OCI-LY7 (cell line): ENCODE results near the gene FNDC3B.

Source experiments
- CTCF ChIP-seq: fragments of 200-600 bp; sonication (generic); conservative IDR thresholded peaks from 2 replicates; pipeline ENCODE4 v1.5.1; 2014; ENCODE audit warnings: mild to moderate bottlenecking, antibody characterized with exemption, low read length, moderate library complexity, mixed read lengths
- EZH2phosphoT487 ChIP-seq: fragments of 200-600 bp; sonication (generic); IDR thresholded peaks from 2 replicates; pipeline ENCODE4 v1.6.1; 2018; ENCODE audit warnings: low read depth, borderline replicate concordance, mild to moderate bottlenecking, mixed run types, antibody characterized with exemption, low read length, moderate library complexity, mixed read lengths

DNA sequence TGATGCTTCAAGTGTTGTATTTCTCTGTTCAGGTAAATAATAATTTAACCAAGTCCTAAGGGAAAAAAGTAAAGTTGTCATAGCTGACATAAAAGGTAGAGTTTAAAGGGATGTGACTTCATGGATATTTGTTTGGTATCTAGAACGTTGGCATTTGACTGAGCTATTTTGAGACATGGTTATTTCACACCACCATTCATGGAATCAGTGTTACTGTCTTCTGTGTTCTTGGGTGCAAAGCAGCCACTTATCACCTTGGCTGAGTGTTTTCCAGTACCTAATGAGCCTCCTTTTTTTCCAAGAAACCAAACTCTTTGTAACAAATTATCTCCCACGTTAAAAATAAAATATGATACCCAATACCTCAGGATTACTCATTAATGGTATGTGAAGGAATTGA lies 253.0 kb downstream of the FNDC3B start:
- TF ChIP-seq CTCF (no peak), EZH2phosphoT487 (no peak)
